ENCODE results near the gene SH3BP2.
A peak's percentile ranks its signal among the peaks of the same experiment; 100 is the strongest.

SH3BP2 gene

DNA sequence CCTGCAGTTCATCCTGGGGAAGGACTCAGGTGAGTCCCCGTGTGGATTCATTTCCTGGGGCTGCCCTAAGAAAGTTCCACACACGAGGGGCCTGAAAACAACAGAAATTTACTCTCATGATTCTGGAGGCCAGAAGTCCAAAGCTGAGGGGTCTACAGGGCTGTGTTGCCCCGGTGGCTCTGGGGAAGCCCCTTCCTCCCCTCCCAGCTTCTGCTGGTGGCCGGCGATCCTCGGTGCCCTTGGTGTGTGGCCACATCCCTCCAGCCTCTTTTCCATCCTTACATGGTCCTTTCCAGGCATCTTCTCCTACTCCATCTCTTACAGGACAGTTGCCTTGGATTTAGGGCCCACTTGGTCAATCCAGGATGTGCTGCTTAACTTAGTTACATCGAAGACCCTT, 15.1 kb downstream of the SH3BP2 start:
- Mint-ChIP-seq H3K9me3 (no peaks in the 10 kb centered on the region), H3K36me3 (ENCODE audit: insufficient read depth) (peaks cover 8% of the 10 kb centered on the region), H3K27ac (no peak overlapping the region), H3K27me3 (no peaks in the 10 kb centered on the region), H3K4me3 (no peak overlapping the region), H3K4me1 (ENCODE audit: low read depth in 2 of 2) (peaks cover 19 to 32% of the 10 kb centered on the region in 2 donors)
- ATAC-seq (replicated peaks) (no peak), DNase-seq (no peak)

DNA sequence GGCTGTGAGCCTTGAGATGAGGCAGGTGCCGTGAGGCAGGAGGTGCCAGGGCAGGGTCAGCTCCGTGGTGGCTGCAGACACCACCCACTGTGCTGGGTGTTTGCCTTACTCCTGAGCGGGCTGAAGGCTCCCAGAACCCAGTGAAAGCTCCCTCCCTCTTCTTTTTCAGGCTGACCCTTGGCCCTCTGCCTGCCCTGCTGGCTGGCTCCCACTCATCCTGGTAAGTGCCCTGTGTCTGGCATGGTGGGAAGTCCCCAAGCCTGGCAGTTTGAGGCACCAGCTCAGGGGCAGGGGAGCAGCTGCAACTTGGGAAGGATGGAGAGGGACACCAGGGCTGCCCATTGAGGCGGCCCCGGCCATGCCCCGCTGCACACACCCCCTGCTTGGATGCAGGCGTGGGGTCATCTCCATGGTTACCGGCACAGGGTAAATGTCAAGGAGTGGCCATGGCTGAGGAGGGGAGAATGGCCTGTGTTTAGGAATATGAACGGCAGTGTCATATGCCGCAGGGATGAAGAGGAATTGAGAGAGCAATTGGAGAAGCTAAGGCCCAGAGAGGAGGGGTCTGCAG, 16.8 kb downstream of the SH3BP2 start:
- H3K9me3 Mint-ChIP-seq, result no peaks in the 10 kb centered on the region
- DNase-seq, result no peak
- H3K4me1 Mint-ChIP-seq (ENCODE audit: low read depth in 2 of 2), result peaks cover 33 to 47% of the 10 kb centered on the region in 2 donors
- H3K4me3 Mint-ChIP-seq, result no peak overlapping the region
- ATAC-seq (replicated peaks), result no peak
- peaks cover 12% of the 10 kb centered on the region for H3K36me3 Mint-ChIP-seq (ENCODE audit: insufficient read depth)
- no peak overlapping the region for H3K27ac Mint-ChIP-seq
- H3K27me3 Mint-ChIP-seq, result no peaks in the 10 kb centered on the region

DNA sequence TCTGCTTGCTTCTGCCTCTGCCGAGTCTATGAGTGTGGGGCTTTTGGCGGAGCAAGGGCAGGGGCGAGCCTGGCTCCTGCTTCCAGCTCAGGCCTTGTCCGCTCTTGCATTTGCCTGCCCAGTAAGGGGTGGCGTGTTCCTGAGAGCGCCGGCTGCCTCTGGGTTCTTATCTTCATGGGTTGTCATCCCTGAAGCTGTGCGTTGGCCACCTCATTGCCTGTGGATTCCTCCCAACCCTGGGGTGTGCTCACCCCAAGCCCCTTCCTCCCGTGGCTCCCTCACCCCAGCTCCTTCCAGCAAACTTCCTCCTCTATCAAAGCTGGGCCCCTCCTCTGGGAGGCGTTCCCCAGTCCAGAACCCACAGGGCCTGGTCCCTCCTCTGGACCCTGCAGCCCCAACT, 17.5 kb downstream of the SH3BP2 start:
- no peak for ATAC-seq (replicated peaks)
- H3K27me3 Mint-ChIP-seq, result no peaks in the 10 kb centered on the region
- H3K4me3 Mint-ChIP-seq, result no peak overlapping the region
- no peak for DNase-seq
- H3K4me1 Mint-ChIP-seq (ENCODE audit: low read depth in 2 of 2), result peaks cover 40 to 54% of the 10 kb centered on the region in 2 donors
- peaks cover 15% of the 10 kb centered on the region for H3K36me3 Mint-ChIP-seq (ENCODE audit: insufficient read depth)
- H3K27ac Mint-ChIP-seq, result peak overlapping the region; percentile 83 to 96
- no peaks in the 10 kb centered on the region for H3K9me3 Mint-ChIP-seq

DNA sequence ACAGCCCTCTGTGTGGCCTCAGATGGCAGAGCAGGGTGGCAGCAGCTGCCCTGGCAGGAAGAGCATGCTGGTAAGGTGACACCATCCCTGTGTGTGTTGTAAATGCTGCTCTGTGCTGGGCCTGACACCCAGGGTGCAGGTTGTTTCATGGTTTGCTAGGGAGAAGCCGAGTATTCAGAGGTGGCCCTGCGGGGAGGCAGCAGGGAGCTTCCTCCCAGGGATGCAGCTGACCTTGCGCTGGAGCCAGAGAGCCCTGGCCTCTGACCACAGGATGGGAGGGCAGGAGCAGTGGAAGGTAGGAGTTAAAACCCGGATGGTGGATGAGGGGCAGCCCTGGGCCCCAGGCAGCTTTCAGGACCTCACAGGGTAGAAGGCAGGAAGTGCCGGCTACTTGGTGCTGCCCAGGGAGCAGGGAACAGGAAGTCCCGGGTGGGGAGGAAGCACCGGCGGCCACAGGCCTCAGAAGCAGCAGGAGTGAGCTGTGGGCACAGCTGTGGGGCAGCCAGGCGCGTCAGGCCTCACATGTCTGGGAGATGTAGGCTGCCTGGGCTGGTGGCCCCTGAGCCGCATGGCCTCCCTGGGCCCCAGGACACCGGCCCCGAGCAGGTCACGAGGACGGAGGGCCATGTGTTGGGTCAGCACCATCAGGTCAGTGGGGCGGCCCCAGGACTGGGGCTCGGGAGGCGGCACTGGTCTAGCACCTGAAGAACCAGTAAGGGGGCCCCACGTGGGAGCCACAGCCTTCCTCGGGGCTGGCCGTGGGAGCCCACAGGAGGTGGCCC, 19.1 kb downstream of the SH3BP2 start:
- Mint-ChIP-seq H3K4me1 (ENCODE audit: low read depth in 2 of 2) (peaks cover 51 to 64% of the 10 kb centered on the region in 2 donors), H3K27me3 (no peaks in the 10 kb centered on the region), H3K27ac (peak overlapping the region; percentile 96), H3K36me3 (ENCODE audit: insufficient read depth) (peaks cover 19% of the 10 kb centered on the region), H3K9me3 (no peaks in the 10 kb centered on the region), H3K4me3 (peak overlapping the region; percentile 97 to 99)
- DNase-seq, result peak; percentile 50 to 56 (median 51)
- peak; percentile 66 for ATAC-seq (replicated peaks)

DNA sequence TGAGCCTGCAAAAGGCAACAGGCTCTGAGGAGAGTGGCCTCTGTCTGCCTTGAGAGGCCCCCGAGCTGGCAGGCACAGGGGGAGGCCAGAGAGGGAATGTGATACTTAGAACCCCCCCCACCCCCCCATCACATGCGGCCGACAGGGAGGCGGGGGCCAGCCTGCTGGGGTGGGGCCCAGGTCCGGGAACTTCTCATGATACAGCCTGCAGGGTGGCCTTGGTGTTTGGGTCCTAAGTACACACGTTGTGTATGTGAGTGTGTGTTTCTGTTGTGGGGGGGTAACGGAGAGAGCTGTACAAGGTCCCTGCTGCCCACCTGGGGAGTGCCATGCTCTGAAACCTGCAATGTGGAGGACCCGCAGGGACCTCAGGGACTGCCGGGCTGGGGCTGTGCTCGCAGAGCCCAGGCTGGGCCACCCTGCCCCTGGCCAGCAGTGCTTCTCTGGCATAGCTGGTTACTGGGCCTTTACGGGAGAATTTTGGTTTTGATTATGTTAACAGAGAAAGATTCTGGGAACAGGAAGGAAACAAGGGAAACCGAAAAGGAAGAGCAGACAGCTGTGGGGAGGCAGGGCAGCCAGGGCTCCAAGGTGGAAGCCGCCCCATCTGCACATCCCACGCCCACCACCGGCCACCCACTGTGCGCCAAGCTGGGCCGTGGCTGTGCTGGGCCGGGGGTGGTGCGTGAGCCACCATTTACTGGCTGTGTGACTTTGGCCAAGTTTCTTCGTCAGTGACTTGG, 19.9 kb downstream of the SH3BP2 start:
- Mint-ChIP-seq H3K4me3 (peak overlapping the region; percentile 97 to 99), H3K4me1 (ENCODE audit: low read depth in 2 of 2) (peaks cover 55 to 63% of the 10 kb centered on the region in 2 donors)

DNA sequence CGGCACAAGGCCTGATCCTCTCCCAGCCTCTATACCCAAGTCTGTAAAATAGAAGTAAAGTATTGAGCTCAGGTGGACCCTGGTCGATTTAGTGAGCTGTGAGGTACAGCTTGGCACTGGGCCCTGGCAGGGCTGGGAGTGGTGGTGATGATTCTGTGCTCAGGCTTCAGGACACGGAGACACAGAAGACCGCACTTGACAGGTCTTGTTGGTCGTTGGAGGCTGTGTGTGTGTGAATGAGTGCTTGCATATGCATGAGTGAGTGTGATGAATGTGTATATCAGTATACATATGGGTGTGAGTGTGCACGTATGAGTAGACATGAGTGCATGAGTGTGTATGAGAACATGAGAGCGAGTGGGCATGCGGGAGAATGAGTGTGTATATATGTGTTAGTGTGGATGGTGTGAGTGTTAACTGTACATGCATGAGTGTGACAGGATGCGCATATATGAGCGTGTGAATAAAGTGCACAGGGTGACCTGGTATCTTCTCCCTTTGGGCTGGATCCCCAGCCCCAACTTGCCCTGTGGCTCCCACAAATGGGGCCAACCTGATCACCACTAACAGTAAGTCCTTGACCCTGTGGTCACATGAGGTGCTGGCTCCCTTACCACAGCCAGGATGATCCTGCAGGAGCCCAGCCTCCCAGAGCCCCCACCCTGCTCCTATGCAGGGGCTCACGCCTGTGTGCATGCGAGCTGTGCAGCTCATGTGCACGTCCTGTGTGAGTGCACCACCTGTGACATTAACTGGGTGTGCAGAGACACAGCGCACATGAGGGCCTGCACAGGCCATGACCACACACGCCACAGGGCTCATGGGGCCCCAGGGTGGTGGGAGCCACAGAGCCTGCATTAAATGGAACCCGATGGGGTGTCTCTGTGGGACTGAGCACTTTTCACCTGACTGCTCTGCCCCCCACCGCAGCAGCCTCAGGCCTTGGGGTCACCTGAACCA, 20.8 kb downstream of the SH3BP2 start:
- ATAC-seq (replicated peaks), result peak; percentile 37

More for the DNA sequence above, 19.9 kb downstream of the SH3BP2 start:
- H3K9me3 Mint-ChIP-seq, result no peaks in the 10 kb centered on the region
- peak overlapping the region; percentile 96 for H3K27ac Mint-ChIP-seq
- no peaks in the 10 kb centered on the region for H3K27me3 Mint-ChIP-seq
- ATAC-seq (replicated peaks), result no peak
- no peak for DNase-seq
- H3K36me3 Mint-ChIP-seq (ENCODE audit: insufficient read depth), result peaks cover 21% of the 10 kb centered on the region

DNA sequence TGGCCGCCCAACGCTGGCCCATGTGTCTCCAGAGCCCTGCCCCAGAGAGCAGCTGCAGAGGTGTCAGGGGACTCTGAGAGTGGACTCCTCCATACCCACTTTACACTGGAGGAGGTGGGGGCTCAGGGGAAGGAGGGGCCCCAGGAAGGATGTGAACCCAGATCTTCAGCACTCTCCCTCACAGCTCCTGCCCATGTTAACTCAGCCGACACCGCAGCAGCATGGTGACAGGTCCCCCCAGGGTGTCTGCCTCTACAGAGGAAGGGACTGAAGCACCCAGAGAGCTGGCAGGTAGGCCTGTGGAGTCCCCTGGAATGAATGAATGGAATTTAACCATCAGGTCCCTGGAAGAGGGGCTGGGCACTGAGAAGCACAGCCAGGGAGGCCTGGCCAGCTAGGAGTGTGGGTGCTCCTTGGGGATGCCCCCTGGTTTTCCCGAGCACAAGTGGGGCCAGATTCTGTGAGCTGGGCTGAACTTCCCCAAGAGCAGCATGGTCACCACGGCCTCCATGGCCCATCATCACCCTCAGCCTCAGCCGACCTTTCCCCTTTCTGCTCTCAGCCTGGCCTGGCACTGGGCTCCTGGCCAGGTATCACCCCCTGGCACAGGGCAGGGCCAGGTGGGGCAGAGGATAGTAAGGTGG, 21.9 kb downstream of the SH3BP2 start:
- peaks cover 24% of the 10 kb centered on the region for H3K36me3 Mint-ChIP-seq (ENCODE audit: insufficient read depth)
- peak overlapping the region; percentile 97 to 99 for H3K4me3 Mint-ChIP-seq
- peaks cover 60 to 69% of the 10 kb centered on the region in 2 donors for H3K4me1 Mint-ChIP-seq (ENCODE audit: low read depth in 2 of 2)

More for the DNA sequence above, 20.8 kb downstream of the SH3BP2 start:
- peaks cover 55 to 63% of the 10 kb centered on the region in 2 donors for H3K4me1 Mint-ChIP-seq (ENCODE audit: low read depth in 2 of 2)
- peaks cover 21% of the 10 kb centered on the region for H3K36me3 Mint-ChIP-seq (ENCODE audit: insufficient read depth)
- peak in 1 of 3 experiments; percentile 23 for DNase-seq
- H3K27ac Mint-ChIP-seq, result peak overlapping the region; percentile 96
- peak overlapping the region; percentile 97 to 99 for H3K4me3 Mint-ChIP-seq
- no peaks in the 10 kb centered on the region for H3K9me3 Mint-ChIP-seq
- no peaks in the 10 kb centered on the region for H3K27me3 Mint-ChIP-seq

DNA sequence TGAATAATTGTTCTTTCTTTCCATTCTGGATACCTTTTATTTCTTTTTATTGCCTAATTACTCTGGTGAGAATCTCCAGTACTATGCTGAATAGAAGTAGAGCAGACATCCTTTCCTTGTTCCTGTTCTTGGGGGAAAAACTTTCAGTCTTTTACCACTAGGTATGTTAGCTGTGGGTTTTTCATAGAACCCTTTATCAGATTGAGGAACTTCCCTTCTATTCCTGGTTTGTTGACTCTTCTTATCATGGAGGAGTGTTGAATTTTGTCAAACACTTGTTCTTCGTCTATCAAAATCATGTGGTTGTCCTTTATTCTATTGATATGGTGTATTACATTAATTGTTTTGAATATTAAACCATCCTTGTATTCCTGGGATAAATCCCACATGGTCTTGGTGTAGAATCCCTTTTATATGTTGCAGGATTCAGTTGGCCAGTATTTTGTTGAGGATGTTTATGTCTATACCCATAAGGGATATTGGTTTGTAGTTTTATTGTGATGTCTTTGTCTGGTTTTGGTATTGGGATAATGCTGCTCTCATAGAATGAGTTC, 23.6 kb downstream of the SH3BP2 start:
- H3K27ac Mint-ChIP-seq, result peak overlapping the region; percentile 96
- no peak for ATAC-seq (replicated peaks)
- peak overlapping the region; percentile 97 to 99 for H3K4me3 Mint-ChIP-seq
- no peak for DNase-seq
- H3K36me3 Mint-ChIP-seq (ENCODE audit: insufficient read depth), result peaks cover 36% of the 10 kb centered on the region
- H3K27me3 Mint-ChIP-seq, result no peaks in the 10 kb centered on the region
- H3K4me1 Mint-ChIP-seq (ENCODE audit: low read depth in 2 of 2), result peaks cover 62 to 67% of the 10 kb centered on the region in 2 donors
- no peaks in the 10 kb centered on the region for H3K9me3 Mint-ChIP-seq

More for the DNA sequence above, 21.9 kb downstream of the SH3BP2 start:
- Mint-ChIP-seq H3K27ac (peak overlapping the region; percentile 96), H3K9me3 (no peaks in the 10 kb centered on the region), H3K27me3 (no peaks in the 10 kb centered on the region)
- DNase-seq (peak; percentile 40 to 50 (median 45)), ATAC-seq (replicated peaks) (peak; percentile 54)

DNA sequence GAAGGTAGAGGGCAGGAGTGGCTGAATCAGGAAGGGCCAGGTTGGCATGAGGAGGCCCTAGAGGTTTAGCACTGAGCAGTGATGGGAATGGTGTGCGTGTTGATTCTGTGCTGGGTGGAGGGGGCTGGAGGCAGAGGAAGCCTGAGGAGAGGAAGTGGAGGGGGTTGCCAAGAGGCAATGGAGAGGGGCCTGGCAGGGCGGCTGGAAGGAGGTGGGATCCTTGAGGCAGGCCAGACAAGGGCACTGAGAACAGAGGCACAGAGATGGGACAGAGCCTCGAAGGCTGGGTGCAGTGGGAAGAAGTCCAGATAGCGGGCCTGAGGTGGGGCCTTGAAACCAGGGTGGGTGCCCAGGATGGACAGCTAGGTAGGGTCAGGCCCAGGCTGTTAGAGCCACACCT, 24.3 kb downstream of the SH3BP2 start:
- Mint-ChIP-seq H3K27ac (peak overlapping the region; percentile 96), H3K27me3 (no peaks in the 10 kb centered on the region), H3K4me3 (peak overlapping the region; percentile 97 to 99), H3K4me1 (ENCODE audit: low read depth in 2 of 2) (peaks cover 55 to 61% of the 10 kb centered on the region in 2 donors), H3K9me3 (no peaks in the 10 kb centered on the region), H3K36me3 (ENCODE audit: insufficient read depth) (peaks cover 36% of the 10 kb centered on the region)
- DNase-seq (no peak), ATAC-seq (replicated peaks) (no peak)

DNA sequence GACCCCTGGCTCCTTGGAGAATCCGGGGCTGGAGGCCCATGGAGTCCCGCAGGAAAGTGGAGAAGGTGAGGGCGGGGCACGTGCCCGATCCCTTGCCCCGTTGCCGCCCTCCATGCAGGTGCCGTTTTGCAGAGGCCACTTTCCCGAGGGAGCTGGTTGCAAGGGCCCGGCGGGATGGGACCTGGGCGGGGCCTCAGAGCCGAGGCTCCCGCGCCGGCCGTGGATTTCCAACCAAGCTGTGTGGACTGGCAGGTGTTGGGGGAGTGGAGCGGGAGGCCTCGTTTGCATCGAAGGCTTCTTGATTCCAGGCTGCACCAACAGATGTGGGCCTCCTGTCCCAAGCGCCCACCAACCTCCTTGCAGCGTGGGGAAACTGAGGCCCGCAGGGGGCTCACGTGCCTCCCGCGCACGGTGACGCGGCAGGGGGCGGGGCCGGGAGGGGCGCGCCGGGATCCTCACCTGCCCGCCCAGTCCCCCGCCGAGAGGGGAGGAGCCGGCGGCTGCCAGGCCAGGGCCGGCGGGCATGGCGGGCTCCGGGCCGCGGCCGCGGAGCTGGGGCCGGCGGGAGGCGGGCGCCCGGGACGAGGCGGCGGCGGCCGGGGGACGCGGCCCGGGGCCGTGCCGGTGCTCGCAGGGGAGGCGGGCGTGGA, 24.9 kb downstream of the SH3BP2 start:
- ATAC-seq (replicated peaks) (peak; percentile 20), DNase-seq (no peak)
- peak overlapping the region; percentile 96 for H3K27ac Mint-ChIP-seq
- H3K27me3 Mint-ChIP-seq, result no peaks in the 10 kb centered on the region
- H3K36me3 Mint-ChIP-seq (ENCODE audit: insufficient read depth), result peaks cover 41% of the 10 kb centered on the region
- H3K9me3 Mint-ChIP-seq, result no peaks in the 10 kb centered on the region
- peaks cover 57 to 58% of the 10 kb centered on the region in 2 donors for H3K4me1 Mint-ChIP-seq (ENCODE audit: low read depth in 2 of 2)
- peak overlapping the region; percentile 97 to 99 for H3K4me3 Mint-ChIP-seq

DNA sequence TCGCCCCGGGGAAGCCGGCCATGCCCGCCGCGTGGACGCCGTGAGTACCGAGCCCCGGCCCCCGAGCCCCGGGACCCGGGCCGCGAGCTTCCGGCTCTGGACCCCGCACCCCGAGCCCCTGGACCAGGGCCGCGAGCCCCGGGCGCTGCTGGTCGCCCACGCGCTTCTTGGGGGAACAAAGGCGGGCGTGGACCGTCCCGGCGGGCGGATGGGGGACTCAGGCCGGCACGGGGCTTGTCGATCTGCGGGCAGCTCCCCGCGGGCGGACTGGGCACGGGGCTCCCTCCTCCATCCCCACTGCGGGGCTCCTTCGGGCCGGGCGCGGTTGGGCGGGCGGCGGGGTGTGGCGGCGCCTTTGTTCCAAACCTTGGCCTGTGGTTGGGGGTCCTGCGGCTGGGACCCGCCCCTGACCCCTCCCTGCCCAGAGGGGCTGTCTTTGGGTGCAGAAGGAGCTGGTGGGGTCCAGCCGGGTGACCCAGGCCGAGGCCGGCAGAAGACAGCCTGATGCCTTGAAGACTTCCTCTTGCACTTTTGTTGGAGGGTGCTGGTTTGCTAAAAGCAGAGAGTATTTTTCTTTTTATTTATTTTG, 25.6 kb downstream of the SH3BP2 start:
- H3K27me3 Mint-ChIP-seq, result no peaks in the 10 kb centered on the region
- ATAC-seq (replicated peaks) (no peak), DNase-seq (no peak)
- peak overlapping the region; percentile 88 to 92 for H3K27ac Mint-ChIP-seq
- peaks cover 47% of the 10 kb centered on the region for H3K36me3 Mint-ChIP-seq (ENCODE audit: insufficient read depth)
- H3K4me3 Mint-ChIP-seq, result peak overlapping the region; percentile 60 to 73
- no peaks in the 10 kb centered on the region for H3K9me3 Mint-ChIP-seq
- H3K4me1 Mint-ChIP-seq (ENCODE audit: low read depth in 2 of 2), result peaks cover 54 to 57% of the 10 kb centered on the region in 2 donors

Data from effector memory CD8-positive, alpha-beta T cell (primary cell).